ENCODE measurements around the gene ARL5B. TPM values are rescaled to one million over a fixed set of nuclear protein-coding genes. Genes with fewer than 3 reads are reported as not detected.

The ARL5B gene
- total RNA-seq, 6 donors from 2014 or later = 6.2 to 31.3 (median 8.7) TPM

DNA sequence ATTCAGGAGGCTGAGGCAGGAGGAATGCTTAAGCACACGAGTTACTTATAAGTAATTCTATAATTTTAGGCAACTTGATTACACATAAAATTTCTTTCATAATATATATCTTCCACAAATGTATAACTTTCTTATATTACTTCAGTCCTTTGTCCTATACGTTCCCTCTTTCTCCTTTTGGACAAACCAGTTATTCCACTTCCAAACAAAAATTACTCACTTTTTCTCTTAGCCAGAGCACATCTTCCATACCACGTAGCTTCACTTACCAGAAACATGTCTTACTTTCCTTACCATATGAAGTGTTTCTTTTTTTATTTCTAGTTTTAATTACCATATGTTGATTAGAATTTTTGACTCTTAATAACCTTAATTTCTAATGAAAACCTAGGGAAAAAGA, 64.6 kb downstream of the ARL5B start:
- no peak for DNase-seq
- H3K36me3 ChIP-seq = no peaks in the 10 kb centered on the region
- H3K27ac ChIP-seq = no peak overlapping the region
- TF ChIP-seq, protein P1, sequence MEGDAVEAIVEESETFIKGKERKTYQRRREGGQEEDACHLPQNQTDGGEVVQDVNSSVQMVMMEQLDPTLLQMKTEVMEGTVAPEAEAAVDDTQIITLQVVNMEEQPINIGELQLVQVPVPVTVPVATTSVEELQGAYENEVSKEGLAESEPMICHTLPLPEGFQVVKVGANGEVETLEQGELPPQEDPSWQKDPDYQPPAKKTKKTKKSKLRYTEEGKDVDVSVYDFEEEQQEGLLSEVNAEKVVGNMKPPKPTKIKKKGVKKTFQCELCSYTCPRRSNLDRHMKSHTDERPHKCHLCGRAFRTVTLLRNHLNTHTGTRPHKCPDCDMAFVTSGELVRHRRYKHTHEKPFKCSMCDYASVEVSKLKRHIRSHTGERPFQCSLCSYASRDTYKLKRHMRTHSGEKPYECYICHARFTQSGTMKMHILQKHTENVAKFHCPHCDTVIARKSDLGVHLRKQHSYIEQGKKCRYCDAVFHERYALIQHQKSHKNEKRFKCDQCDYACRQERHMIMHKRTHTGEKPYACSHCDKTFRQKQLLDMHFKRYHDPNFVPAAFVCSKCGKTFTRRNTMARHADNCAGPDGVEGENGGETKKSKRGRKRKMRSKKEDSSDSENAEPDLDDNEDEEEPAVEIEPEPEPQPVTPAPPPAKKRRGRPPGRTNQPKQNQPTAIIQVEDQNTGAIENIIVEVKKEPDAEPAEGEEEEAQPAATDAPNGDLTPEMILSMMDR (IDR thresholded peaks at IDR 0.05) = no peak
- TF ChIP-seq EP300 (IDR thresholded peaks at IDR 0.05) (no peak), POLR2AphosphoS5 (IDR thresholded peaks at IDR 0.05) (no peak), POLR2A (IDR thresholded peaks at IDR 0.05) (no peak)
- ATAC-seq (ENCODE audit: low FRiP score in 2 of 2) = no peak
- WGBS, 2 donors = 50 to 51% methylated on average over 3 of the region's 3 CpGs
- no peaks in the 10 kb centered on the region for H3K4me1 ChIP-seq
- no peak overlapping the region for H3K4me3 ChIP-seq
- no peaks in the 10 kb centered on the region for H3K27me3 ChIP-seq
- H3K9me3 ChIP-seq = no peaks in the 10 kb centered on the region

Other genes with a start within 250 kb of the ARL5B start
- gene NSUN6, start 7.8 kb upstream of the ARL5B start, total RNA-seq = 10 to 100 TPM in 4 of 6 donors, 1 to 10 TPM in 2; 5.9 to 35.6 (median 16.0) TPM

Measured in upper lobe of left lung (tissue), 6 donors.